ENCODE data around the gene PLPP1.

The PLPP1 gene

GRCh38 chr5:55534436-55535198 is at the start of gene PLPP1:
PLPP1 (minus strand) TSS chr5:55534964; CDS start chr5:55534629, 335 bp downstream.
- DNase-seq (ENCODE audit: low read depth in 2 of 2), result peak; percentile 70 to 83

- DNase-seq (ENCODE audit: low read depth in 2 of 2), result no peak
Measured at GRCh38 chr5:55583578-55583977, 48.8 kb upstream of the PLPP1 start.

GRCh38 chr5:55582256-55582655 is 47.5 kb upstream of the PLPP1 start:
- no peak for DNase-seq (ENCODE audit: low read depth in 2 of 2)

GRCh38 chr5:55580042-55580441 is 45.3 kb upstream of the PLPP1 start:
- no peak for DNase-seq (ENCODE audit: low read depth in 2 of 2)

GRCh38 chr5:55578771-55579170 is 44.0 kb upstream of the PLPP1 start:
- DNase-seq (ENCODE audit: low read depth in 2 of 2), result no peak

- no peak for DNase-seq (ENCODE audit: low read depth in 2 of 2)
Measured at GRCh38 chr5:55577353-55578060, 42.7 kb upstream of the PLPP1 start.

GRCh38 chr5:55576661-55577060 is 41.9 kb upstream of the PLPP1 start:
- no peak for DNase-seq (ENCODE audit: low read depth in 2 of 2)

- no peak for DNase-seq (ENCODE audit: low read depth in 2 of 2)
Measured at GRCh38 chr5:55575815-55576583, 41.2 kb upstream of the PLPP1 start.

GRCh38 chr5:55572600-55572999 is 37.8 kb upstream of the PLPP1 start:
- no peak for DNase-seq (ENCODE audit: low read depth in 2 of 2)

- no peak for DNase-seq (ENCODE audit: low read depth in 2 of 2)
Measured at GRCh38 chr5:55572020-55572419, 37.3 kb upstream of the PLPP1 start.

- no peak for DNase-seq (ENCODE audit: low read depth in 2 of 2)
Measured at GRCh38 chr5:55570570-55570969, 35.8 kb upstream of the PLPP1 start.

GRCh38 chr5:55570026-55570425 is 35.3 kb upstream of the PLPP1 start:
- no peak for DNase-seq (ENCODE audit: low read depth in 2 of 2)

- DNase-seq (ENCODE audit: low read depth in 2 of 2), result no peak
Measured at GRCh38 chr5:55569513-55569865, 34.7 kb upstream of the PLPP1 start.

- DNase-seq (ENCODE audit: low read depth in 2 of 2), result no peak
Measured at GRCh38 chr5:55568654-55569512, 34.1 kb upstream of the PLPP1 start.

- no peak for DNase-seq (ENCODE audit: low read depth in 2 of 2)
Measured at GRCh38 chr5:55564721-55565120, 30.0 kb upstream of the PLPP1 start.

- DNase-seq (ENCODE audit: low read depth in 2 of 2), result no peak
Measured at GRCh38 chr5:55558484-55558883, 23.7 kb upstream of the PLPP1 start.

GRCh38 chr5:55557123-55557522 is 22.4 kb upstream of the PLPP1 start:
- DNase-seq (ENCODE audit: low read depth in 2 of 2), result no peak

GRCh38 chr5:55554585-55555202 is 19.9 kb upstream of the PLPP1 start:
- DNase-seq (ENCODE audit: low read depth in 2 of 2), result no peak

- no peak for DNase-seq (ENCODE audit: low read depth in 2 of 2)
Measured at GRCh38 chr5:55551904-55552303, 17.1 kb upstream of the PLPP1 start.

- no peak for DNase-seq (ENCODE audit: low read depth in 2 of 2)
Measured at GRCh38 chr5:55551358-55551757, 16.6 kb upstream of the PLPP1 start.

- DNase-seq (ENCODE audit: low read depth in 2 of 2), result no peak
Measured at GRCh38 chr5:55547781-55548180, 13.0 kb upstream of the PLPP1 start.
